ENCODE measurements around the gene CELA1. TPM values are rescaled to one million over a fixed set of nuclear protein-coding genes. Genes with fewer than 3 reads are reported as not detected.

Gene CELA1
- total RNA-seq, 1 donor from 2014 or later = not detected

DNA sequence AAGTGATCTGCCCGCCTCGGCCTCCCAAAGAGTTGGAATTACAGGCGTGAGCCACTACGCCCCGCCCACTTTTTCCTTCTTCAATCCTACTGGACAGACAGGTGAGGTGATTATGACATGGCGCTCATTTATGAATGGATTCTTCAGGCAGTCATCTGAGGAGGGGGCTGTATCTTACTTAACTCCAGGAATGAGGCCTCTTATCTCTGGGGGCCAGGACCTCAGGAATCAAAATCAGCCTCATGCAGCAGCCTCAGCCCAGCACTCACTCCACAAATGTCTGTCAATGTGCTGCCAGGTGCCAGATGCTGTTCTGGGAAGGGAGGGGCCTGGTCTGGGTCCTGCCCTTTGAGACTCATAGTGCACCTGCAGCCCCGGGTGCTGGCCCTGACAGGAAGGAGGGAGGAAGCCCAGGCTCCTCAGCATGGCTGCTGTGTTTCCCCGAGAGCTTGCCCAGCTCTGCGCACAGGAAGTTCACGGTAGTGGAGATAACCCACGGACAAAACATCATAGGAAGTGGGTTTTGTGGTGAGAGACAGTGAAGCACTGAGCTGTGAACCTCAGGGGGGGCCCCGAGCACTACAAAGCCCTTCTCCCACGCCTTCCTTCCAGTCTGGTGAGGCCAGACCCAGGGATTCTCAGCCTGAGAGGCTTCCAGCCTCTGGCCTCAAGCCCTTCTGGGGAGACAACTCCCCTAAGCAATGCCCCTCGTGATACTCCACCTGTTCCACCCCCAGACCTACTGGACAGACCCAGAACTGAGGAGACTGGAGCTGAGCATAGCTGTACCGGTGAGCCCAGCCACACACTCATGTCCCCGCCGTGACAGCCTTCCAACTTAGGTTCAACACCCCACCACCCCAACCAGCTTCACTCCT is 22.4 kb upstream of the CELA1 start:
- DNase-seq (ENCODE audit: low spot score, unreplicated experiment) = no peak
- H3K4me3 Mint-ChIP-seq (ENCODE audit: low read depth) = no peak overlapping the region
- H3K27me3 Mint-ChIP-seq = no peaks in the 10 kb centered on the region
- peaks cover 11% of the 10 kb centered on the region for H3K4me1 Mint-ChIP-seq (ENCODE audit: low read depth)
- no peaks in the 10 kb centered on the region for H3K9me3 Mint-ChIP-seq (ENCODE audit: low read depth)
- H3K27ac Mint-ChIP-seq = peak overlapping the region; percentile 10
- no peaks in the 10 kb centered on the region for H3K36me3 Mint-ChIP-seq (ENCODE audit: insufficient read depth)
- TF ChIP-seq, protein P1, sequence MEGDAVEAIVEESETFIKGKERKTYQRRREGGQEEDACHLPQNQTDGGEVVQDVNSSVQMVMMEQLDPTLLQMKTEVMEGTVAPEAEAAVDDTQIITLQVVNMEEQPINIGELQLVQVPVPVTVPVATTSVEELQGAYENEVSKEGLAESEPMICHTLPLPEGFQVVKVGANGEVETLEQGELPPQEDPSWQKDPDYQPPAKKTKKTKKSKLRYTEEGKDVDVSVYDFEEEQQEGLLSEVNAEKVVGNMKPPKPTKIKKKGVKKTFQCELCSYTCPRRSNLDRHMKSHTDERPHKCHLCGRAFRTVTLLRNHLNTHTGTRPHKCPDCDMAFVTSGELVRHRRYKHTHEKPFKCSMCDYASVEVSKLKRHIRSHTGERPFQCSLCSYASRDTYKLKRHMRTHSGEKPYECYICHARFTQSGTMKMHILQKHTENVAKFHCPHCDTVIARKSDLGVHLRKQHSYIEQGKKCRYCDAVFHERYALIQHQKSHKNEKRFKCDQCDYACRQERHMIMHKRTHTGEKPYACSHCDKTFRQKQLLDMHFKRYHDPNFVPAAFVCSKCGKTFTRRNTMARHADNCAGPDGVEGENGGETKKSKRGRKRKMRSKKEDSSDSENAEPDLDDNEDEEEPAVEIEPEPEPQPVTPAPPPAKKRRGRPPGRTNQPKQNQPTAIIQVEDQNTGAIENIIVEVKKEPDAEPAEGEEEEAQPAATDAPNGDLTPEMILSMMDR (IDR thresholded peaks at IDR 0.05; ENCODE audit: unreplicated experiment) = no peak

- no peak for DNase-seq (ENCODE audit: low spot score, unreplicated experiment)
- no peak overlapping the region for H3K4me3 Mint-ChIP-seq (ENCODE audit: low read depth)
- no peaks in the 10 kb centered on the region for H3K36me3 Mint-ChIP-seq (ENCODE audit: insufficient read depth)
- peaks cover 6% of the 10 kb centered on the region for H3K4me1 Mint-ChIP-seq (ENCODE audit: low read depth)
- no peaks in the 10 kb centered on the region for H3K27me3 Mint-ChIP-seq
- no peaks in the 10 kb centered on the region for H3K9me3 Mint-ChIP-seq (ENCODE audit: low read depth)
- TF ChIP-seq, protein P1 (IDR thresholded peaks at IDR 0.05; ENCODE audit: unreplicated experiment) = no peak
- H3K27ac Mint-ChIP-seq = peak overlapping the region; percentile 86
These were observed 18.8 kb upstream of the CELA1 start for GRCh38 chr12:51365276-51365675.

DNA sequence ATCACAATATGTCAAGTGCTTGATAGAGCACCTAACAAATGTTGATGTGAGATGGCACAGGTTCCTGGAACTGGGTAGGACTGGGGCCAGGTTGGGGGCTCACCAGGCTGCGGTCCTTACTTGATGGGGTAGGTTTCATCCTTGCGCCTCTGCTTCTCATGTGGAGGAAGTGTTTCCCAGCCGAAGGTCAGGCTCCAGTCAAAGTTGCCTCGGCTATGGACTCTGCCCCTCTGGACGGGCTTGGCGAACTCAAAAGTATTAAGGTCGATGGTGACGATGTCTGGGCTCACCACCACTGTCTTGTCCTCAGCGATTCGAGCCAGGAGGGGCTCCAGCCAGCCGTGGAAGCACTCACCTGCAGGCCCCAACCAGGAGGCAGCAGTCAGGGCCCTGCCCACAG is 17.5 kb upstream of the CELA1 start:
- TF ChIP-seq, protein P1 (IDR thresholded peaks at IDR 0.05; ENCODE audit: unreplicated experiment) = no peak
- Mint-ChIP-seq H3K27me3 (no peaks in the 10 kb centered on the region), H3K4me1 (ENCODE audit: low read depth) (peaks cover 6% of the 10 kb centered on the region), H3K4me3 (ENCODE audit: low read depth) (no peak overlapping the region), H3K9me3 (ENCODE audit: low read depth) (no peaks in the 10 kb centered on the region), H3K27ac (no peak overlapping the region), H3K36me3 (ENCODE audit: insufficient read depth) (no peaks in the 10 kb centered on the region)
- no peak for DNase-seq (ENCODE audit: low spot score, unreplicated experiment)

DNA sequence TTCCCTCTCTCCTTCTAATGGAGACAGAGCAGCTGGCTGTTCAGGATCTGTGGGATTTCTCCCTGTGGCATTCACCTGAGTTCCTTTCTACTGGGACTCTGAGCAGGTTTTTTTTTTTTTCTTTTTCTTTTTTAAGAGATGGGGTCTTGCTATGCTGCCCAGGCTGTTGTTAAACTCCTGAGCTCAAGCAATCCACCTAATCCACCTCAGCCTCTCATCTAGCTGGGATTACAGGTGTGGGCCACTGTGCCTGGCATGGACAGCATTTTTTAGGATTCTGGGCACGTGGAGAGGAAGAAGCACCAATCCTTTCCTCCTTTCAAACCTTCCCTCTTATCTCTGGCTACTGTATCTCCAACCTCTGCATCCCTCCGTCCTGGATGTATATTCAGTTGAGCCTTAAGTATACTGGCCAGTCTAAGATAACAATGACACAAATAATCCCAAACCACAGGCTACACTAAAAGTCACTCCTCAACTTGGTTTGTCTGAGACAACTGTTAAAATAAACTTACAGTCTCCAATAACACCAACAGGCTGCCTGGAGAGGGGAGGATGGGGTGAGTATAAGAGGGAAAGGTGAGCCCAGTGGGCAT is 16.4 kb upstream of the CELA1 start:
- TF ChIP-seq, protein P1 (IDR thresholded peaks at IDR 0.05; ENCODE audit: unreplicated experiment) = no peak
- peaks cover 6% of the 10 kb centered on the region for H3K4me1 Mint-ChIP-seq (ENCODE audit: low read depth)
- H3K36me3 Mint-ChIP-seq (ENCODE audit: insufficient read depth) = no peaks in the 10 kb centered on the region
- no peak for DNase-seq (ENCODE audit: low spot score, unreplicated experiment)
- H3K9me3 Mint-ChIP-seq (ENCODE audit: low read depth) = no peaks in the 10 kb centered on the region
- H3K4me3 Mint-ChIP-seq (ENCODE audit: low read depth) = no peak overlapping the region
- H3K27ac Mint-ChIP-seq = no peak overlapping the region
- H3K27me3 Mint-ChIP-seq = no peaks in the 10 kb centered on the region

- Mint-ChIP-seq H3K27me3 (no peaks in the 10 kb centered on the region), H3K9me3 (ENCODE audit: low read depth) (no peaks in the 10 kb centered on the region), H3K36me3 (ENCODE audit: insufficient read depth) (no peaks in the 10 kb centered on the region), H3K27ac (no peak overlapping the region), H3K4me3 (ENCODE audit: low read depth) (no peak overlapping the region), H3K4me1 (ENCODE audit: low read depth) (peaks cover 6% of the 10 kb centered on the region)
- TF ChIP-seq, protein P1 (IDR thresholded peaks at IDR 0.05; ENCODE audit: unreplicated experiment) = no peak
- no peak for DNase-seq (ENCODE audit: low spot score, unreplicated experiment)
These were observed 15.8 kb upstream of the CELA1 start for GRCh38 chr12:51362307-51362706.

Data from progenitor cell of endocrine pancreas (in vitro differentiated cells).